ENCODE data around the gene RALGPS1. TPM values are rescaled to one million over a fixed set of nuclear protein-coding genes. Genes with fewer than 3 reads are reported as not detected.

RALGPS1 gene
- total RNA-seq, 2 donors from 2014 or later, result 15.3 to 79.4 TPM

DNA sequence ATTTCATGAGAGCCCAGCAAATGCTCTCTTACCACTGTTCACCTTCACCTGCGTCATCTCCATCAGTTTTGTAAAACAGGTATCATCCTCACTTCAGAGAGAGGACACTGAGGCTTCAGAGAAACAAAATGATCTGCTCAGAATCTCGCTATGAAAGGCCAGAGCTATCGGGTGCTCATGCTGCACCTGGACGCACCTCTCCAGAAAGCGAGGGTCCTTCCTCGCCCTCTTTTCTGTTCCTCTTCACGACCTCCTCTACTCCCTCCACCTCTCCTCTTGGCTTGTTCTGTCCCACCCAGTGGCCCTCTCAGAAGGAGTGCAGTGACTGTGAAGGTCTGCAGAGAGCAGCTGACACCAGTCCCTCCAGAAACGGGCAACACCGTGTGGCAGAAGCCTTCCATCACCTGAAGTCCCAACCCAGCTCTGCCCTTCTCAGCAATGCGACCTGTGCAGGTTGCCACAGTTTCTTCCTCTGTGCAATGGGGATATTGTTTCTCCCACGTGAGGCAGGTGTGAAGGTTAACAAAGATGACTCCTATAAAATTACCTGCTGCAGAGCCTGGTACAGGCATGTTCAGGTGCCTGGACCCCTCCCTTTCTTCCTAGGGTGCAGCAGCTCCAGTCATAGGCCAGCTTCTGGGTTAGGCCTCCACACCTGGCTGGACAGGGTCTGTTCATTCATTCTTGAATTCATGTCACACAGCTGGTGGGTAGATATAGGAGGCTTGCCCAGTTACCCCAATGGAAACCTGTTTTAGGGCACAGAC, 253.2 kb downstream of the RALGPS1 start:
- Histone ChIP-seq H3K9me3 (no peaks in the 10 kb centered on the region), H3K36me3 (replicated peaks in 1 of 2; ENCODE audit: insufficient read depth in 1 of 2, low read depth in 2 of 2) (no peaks in the 10 kb centered on the region), H3K4me1 (no peaks in the 10 kb centered on the region), H3K27me3 (no peaks in the 10 kb centered on the region), H3K27ac (no peak overlapping the region), H3K4me3 (no peak overlapping the region)
- no peak for TF ChIP-seq POLR2A (IDR thresholded peaks at IDR 0.05)
- TF ChIP-seq, protein P1, sequence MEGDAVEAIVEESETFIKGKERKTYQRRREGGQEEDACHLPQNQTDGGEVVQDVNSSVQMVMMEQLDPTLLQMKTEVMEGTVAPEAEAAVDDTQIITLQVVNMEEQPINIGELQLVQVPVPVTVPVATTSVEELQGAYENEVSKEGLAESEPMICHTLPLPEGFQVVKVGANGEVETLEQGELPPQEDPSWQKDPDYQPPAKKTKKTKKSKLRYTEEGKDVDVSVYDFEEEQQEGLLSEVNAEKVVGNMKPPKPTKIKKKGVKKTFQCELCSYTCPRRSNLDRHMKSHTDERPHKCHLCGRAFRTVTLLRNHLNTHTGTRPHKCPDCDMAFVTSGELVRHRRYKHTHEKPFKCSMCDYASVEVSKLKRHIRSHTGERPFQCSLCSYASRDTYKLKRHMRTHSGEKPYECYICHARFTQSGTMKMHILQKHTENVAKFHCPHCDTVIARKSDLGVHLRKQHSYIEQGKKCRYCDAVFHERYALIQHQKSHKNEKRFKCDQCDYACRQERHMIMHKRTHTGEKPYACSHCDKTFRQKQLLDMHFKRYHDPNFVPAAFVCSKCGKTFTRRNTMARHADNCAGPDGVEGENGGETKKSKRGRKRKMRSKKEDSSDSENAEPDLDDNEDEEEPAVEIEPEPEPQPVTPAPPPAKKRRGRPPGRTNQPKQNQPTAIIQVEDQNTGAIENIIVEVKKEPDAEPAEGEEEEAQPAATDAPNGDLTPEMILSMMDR (IDR thresholded peaks at IDR 0.05), result no peak
- intact Hi-C loops (cut with DNase I), result no loop called here
- DNase-seq (no peak), ATAC-seq (no peak)
- WGBS, 2 donors, result 92 to 95% methylated on average over 11 of the region's 11 CpGs

DNA sequence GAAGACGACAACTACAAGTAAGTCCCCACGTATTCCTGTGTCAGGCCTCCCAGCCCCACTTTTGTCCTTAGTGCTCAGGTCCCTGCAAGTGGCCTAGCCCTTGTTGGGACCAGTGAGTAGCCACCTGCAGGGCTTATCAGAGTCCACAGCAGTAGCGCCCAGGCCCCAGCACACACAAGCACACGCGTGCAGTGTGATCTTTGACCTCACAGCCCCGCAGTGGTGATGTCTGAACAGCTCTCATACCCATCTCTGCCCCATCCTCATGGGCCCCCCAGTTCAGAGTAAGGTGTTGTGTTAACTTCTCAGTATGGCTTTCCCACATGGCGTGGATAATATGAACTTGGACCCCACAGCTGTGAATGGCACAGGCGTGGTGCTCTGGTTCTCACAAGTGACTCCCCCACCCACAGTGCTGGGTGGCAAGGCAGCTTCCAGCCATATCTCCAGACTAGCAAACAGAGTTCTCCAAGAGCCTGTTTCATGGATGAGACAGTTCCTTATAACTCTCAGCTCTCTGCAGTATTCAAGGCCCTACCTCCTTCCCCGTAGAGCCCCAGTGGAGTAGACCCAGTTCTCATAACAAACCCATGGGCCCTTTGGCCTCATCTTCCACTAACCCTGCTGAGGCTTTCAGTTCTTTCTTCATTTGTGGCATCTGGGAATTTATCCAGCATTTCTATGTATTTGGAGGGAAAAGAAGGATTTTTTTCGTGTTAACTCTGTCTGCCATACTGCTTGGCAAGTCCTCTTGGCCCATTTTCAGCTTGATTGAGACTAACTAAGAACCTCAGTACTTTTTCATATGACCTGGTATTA, 254.4 kb downstream of the RALGPS1 start:
- TF ChIP-seq POLR2A (IDR thresholded peaks at IDR 0.05), result no peak
- TF ChIP-seq, protein P1 (IDR thresholded peaks at IDR 0.05), result no peak
- H3K27ac ChIP-seq, result no peak overlapping the region
- H3K4me3 ChIP-seq, result no peak overlapping the region
- WGBS, 2 donors, result 92 to 95% methylated on average over 9 to 10 of the region's 10 CpGs
- H3K9me3 ChIP-seq, result no peaks in the 10 kb centered on the region
- ATAC-seq (no peak), DNase-seq (no peak)
- no peaks in the 10 kb centered on the region for H3K36me3 ChIP-seq (replicated peaks in 1 of 2; ENCODE audit: insufficient read depth in 1 of 2, low read depth in 2 of 2)
- intact Hi-C loops (cut with DNase I), result no loop called here
- H3K27me3 ChIP-seq, result no peaks in the 10 kb centered on the region
- H3K4me1 ChIP-seq, result no peaks in the 10 kb centered on the region

- no peaks in the 10 kb centered on the region for H3K9me3 ChIP-seq
- intact Hi-C loops (cut with DNase I), result no loop called here
- no peaks in the 10 kb centered on the region for H3K27me3 ChIP-seq
- no peak overlapping the region for H3K27ac ChIP-seq
- TF ChIP-seq, protein P1 (IDR thresholded peaks at IDR 0.05), result no peak
- no peak for TF ChIP-seq POLR2A (IDR thresholded peaks at IDR 0.05)
- DNase-seq (no peak), ATAC-seq (no peak)
- WGBS, 2 donors, result 73% methylated on average over 5 of the region's 5 CpGs
- no peaks in the 10 kb centered on the region for H3K4me1 ChIP-seq
- H3K36me3 ChIP-seq (replicated peaks in 1 of 2; ENCODE audit: insufficient read depth in 1 of 2, low read depth in 2 of 2), result no peaks in the 10 kb centered on the region
- no peak overlapping the region for H3K4me3 ChIP-seq
Observed at GRCh38 chr9:127169575-127169883, 254.9 kb downstream of the RALGPS1 start.

- WGBS, 2 donors, result 86 to 90% methylated on average over 3 to 4 of the region's 4 CpGs
- Histone ChIP-seq H3K9me3 (no peaks in the 10 kb centered on the region), H3K4me1 (no peaks in the 10 kb centered on the region), H3K27ac (no peak overlapping the region), H3K27me3 (no peaks in the 10 kb centered on the region), H3K36me3 (replicated peaks in 1 of 2; ENCODE audit: insufficient read depth in 1 of 2, low read depth in 2 of 2) (no peaks in the 10 kb centered on the region), H3K4me3 (no peak overlapping the region)
- TF ChIP-seq POLR2A (IDR thresholded peaks at IDR 0.05), result no peak
- TF ChIP-seq, protein P1 (IDR thresholded peaks at IDR 0.05), result no peak
- intact Hi-C loops (cut with DNase I), result no loop called here
- no peak for ATAC-seq
- no peak for DNase-seq
Observed at GRCh38 chr9:127170103-127170502, 255.5 kb downstream of the RALGPS1 start.
